Fibroblast of mammary gland (primary cell): ENCODE results near the gene HBS1L.

ENCODE experiments used
- DNase-seq: peaks from one replicate; pipeline ENCODE4 v3.0.0-alpha.2; 2010; ENCODE audit warnings: low read depth
- H3K4me3 ChIP-seq: 2 replicates; pipeline ENCODE4 v1.5.1; 2011; ENCODE audit warnings: low read depth, mild to moderate bottlenecking, low read length, moderate library complexity; ENCODE audit not compliant: control insufficient read depth
- CTCF ChIP-seq: conservative IDR thresholded peaks from 2 replicates; pipeline ENCODE4 v1.5.1; 2011; ENCODE audit warnings: low read depth, low read length, inconsistent platforms; ENCODE audit not compliant: control insufficient read depth, insufficient read depth

Gene HBS1L

DNA sequence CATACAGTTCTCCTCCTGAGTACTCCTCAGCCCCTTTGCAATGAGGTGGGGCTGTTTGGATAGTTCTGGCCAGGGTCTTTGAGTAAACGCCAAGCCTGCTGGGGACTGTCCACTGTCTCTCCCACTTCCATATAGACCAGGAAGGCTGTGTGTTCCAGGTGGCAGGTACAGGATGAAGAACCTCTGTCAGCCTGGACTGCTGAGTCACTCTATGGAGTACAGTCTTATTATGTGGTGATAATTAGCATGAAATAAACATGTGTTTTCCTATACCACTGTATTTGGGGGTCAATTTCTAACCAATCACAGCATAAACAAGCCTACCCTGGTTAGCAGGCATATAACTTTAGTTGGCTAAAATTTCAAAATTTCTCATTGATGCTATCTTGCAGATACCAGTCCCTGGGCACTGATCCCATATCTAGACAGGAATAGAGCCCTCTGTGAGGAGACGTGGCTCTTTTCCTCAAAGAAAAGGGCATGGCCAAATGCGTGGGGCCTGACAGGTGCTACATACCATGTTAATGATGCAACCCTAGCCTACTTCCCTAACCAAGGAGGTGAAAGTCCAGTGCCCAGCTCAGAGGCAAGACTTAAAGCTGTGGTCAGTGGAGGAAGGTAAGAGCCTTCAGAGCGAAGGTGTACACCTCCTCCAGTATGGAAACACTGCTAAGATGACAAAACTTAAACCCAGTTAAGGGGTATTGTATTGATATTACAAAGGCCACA, 100.2 kb downstream of the HBS1L start:
- H3K4me3 ChIP-seq: no peak overlapping the region
- TF ChIP-seq CTCF: no peak
- DNase-seq: no peak

- no peak overlapping the region for H3K4me3 ChIP-seq
- no peak for TF ChIP-seq CTCF
- no peak for DNase-seq
Observed at GRCh38 chr6:134951494-134952263, 102.9 kb downstream of the HBS1L start.

GRCh38 chr6:134950482-134950881, 104.1 kb downstream of the HBS1L start:
- no peak for DNase-seq
- TF ChIP-seq CTCF: no peak
- no peak overlapping the region for H3K4me3 ChIP-seq

DNA sequence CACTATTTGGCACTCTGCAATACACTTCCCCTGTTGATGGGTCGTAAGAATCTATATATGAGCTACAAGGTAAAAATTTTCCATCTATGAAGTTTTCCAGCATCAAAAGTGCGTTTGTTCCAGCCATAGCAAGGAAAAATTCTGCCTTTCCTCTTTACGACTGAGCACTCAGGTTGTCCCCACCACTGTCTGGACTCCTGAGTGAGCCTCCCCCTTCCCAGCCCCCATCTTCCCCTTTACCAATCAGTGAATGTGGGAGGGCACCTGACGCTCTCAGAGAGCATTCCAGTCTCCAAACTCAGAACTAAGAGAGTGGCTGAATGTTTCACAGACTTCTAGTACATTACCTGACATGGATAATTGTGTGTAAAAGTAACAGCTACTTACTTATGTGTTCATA, 104.7 kb downstream of the HBS1L start, which contains the start of gene ALDH8A1:
Gene ALDH8A1, minus strand, starts transcription at position 175 of the 400 bp plus-strand sequence. Its CDS starts 48 bp downstream, at position 127.
- TF ChIP-seq CTCF: no peak
- no peak for DNase-seq
- no peak within 1 kb of the TSS for H3K4me3 ChIP-seq

GRCh38 chr6:134948691-134949090, 105.9 kb downstream of the HBS1L start:
- no peak for TF ChIP-seq CTCF
- DNase-seq: no peak
- no peak overlapping the region for H3K4me3 ChIP-seq

DNA sequence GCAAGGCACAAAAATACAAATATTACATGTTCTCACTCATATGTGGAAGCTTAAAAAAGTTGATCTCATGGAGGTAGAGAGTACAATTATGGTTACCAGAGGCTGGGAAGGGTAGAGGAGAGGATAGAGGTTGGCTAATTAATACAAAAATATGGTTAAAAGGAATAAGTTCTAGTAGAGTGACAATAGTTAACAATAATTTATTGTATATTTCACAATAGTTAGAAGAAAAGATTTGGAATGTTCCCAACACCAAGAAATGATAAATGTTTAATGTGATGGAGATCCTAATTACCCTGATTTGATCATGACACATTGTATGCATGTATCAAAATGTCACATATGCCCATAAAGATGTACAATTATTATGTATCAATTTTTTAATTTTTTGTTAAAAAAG, 106.5 kb downstream of the HBS1L start:
- no peak for TF ChIP-seq CTCF
- H3K4me3 ChIP-seq: no peak overlapping the region
- DNase-seq: no peak
